DOHH2 (cell line): ENCODE data around the gene C6orf89.
A peak's percentile ranks its signal among the peaks of the same experiment; 100 is the strongest.

Experiments
- H3F3A ChIP-seq: fragments of 200-600 bp; sonication (generic), shearing (Covaris generic); 2 replicates; pipeline ENCODE4 v1.6.0; 2016; ENCODE audit warnings: antibody characterized with exemption, mild to moderate bottlenecking; ENCODE audit not compliant: control insufficient read depth, insufficient read depth
- H3K27ac ChIP-seq: fragments of 200-600 bp; sonication (generic); 2 replicates; pipeline ENCODE4 v1.5.1; 2014; ENCODE audit warnings: low read depth, mild to moderate bottlenecking, low read length, moderate library complexity
- H3K27me3 ChIP-seq: fragments of 200-600 bp; sonication (generic); 2 replicates; pipeline ENCODE4 v1.6.1; 2014; ENCODE audit warnings: mild to moderate bottlenecking, low read length, mixed read lengths; ENCODE audit not compliant: control insufficient read depth
- H3K36me3 ChIP-seq: fragments of 200-600 bp; sonication (generic); 2 replicates; pipeline ENCODE4 v1.6.1; 2014; ENCODE audit warnings: mild to moderate bottlenecking, low read length, moderate library complexity, mixed read lengths; ENCODE audit not compliant: control insufficient read depth
- H3K4me1 ChIP-seq: fragments of 200-600 bp; sonication (generic); 2 replicates; pipeline ENCODE4 v1.6.1; 2014; ENCODE audit warnings: mild to moderate bottlenecking, low read length, mixed read lengths; ENCODE audit not compliant: control insufficient read depth
- H3K4me2 ChIP-seq: fragments of 200-600 bp; sonication (generic); 2 replicates; pipeline ENCODE4 v1.6.0; 2014; ENCODE audit warnings: mild to moderate bottlenecking, low read length, moderate library complexity
- H3K4me3 ChIP-seq: fragments of 200-600 bp; sonication (generic); 2 replicates; pipeline ENCODE4 v1.5.1; 2014; ENCODE audit warnings: mild to moderate bottlenecking, low read length, mixed read lengths
- H3K79me2 ChIP-seq: fragments of 200-600 bp; sonication (generic); 2 replicates; pipeline ENCODE4 v1.6.1; 2014; ENCODE audit warnings: mild to moderate bottlenecking, low read length, mixed read lengths; ENCODE audit not compliant: control insufficient read depth
- H3K9me2 ChIP-seq: fragments of 200-600 bp; sonication (generic); replicated peaks from 2 replicates; pipeline ENCODE4 v1.6.1; 2014; ENCODE audit warnings: mild to moderate bottlenecking, low read length, mixed read lengths; ENCODE audit not compliant: control insufficient read depth
- H3K9me3 ChIP-seq: fragments of 200-600 bp; sonication (generic); 2 replicates; pipeline ENCODE4 v1.6.1; 2014; ENCODE audit warnings: antibody characterized with exemption, low read length, mixed read lengths; ENCODE audit not compliant: control insufficient read depth, insufficient read depth
- H4K20me1 ChIP-seq: fragments of 200-600 bp; sonication (generic); 2 replicates; pipeline ENCODE4 v1.6.0; 2014; ENCODE audit warnings: low read depth, mild to moderate bottlenecking, antibody characterized with exemption, low read length, moderate library complexity; ENCODE audit not compliant: control insufficient read depth, insufficient read depth
- EZH2phosphoT487 ChIP-seq: fragments of 200-600 bp; sonication (generic); IDR thresholded peaks from 2 replicates; pipeline ENCODE4 v1.6.1; 2017; ENCODE audit warnings: borderline replicate concordance, mild to moderate bottlenecking, antibody characterized with exemption, low read length, moderate library complexity, mixed read lengths
- TF ChIP-seq, protein P1 (sequence below): fragments of 200-600 bp; sonication (generic); IDR thresholded peaks from one replicate; pipeline ENCODE4 v1.5.1; 2014; ENCODE audit warnings: antibody characterized with exemption, mild to moderate bottlenecking, low read depth, low read length; ENCODE audit not compliant: poor library complexity, severe bottlenecking

C6orf89 gene

GRCh38 chr6:36893976-36894932, 8.5 kb downstream of the C6orf89 start:
- Histone ChIP-seq H3F3A (peaks cover 8% of the 10 kb centered on the region; the same call in 1 of the 2 replicates), H3K9me3 (no peaks in the 10 kb centered on the region), H3K79me2 (peaks cover 18% of the 10 kb centered on the region), H3K36me3 (peaks cover 21% of the 10 kb centered on the region), H3K4me3 (no peak overlapping the region), H3K27me3 (no peaks in the 10 kb centered on the region), H3K27ac (no peak overlapping the region), H3K4me1 (no peaks in the 10 kb centered on the region), H3K9me2 (no peaks in the 10 kb centered on the region), H4K20me1 (no peaks in the 10 kb centered on the region), H3K4me2 (no peak overlapping the region)
- TF ChIP-seq, protein P1, sequence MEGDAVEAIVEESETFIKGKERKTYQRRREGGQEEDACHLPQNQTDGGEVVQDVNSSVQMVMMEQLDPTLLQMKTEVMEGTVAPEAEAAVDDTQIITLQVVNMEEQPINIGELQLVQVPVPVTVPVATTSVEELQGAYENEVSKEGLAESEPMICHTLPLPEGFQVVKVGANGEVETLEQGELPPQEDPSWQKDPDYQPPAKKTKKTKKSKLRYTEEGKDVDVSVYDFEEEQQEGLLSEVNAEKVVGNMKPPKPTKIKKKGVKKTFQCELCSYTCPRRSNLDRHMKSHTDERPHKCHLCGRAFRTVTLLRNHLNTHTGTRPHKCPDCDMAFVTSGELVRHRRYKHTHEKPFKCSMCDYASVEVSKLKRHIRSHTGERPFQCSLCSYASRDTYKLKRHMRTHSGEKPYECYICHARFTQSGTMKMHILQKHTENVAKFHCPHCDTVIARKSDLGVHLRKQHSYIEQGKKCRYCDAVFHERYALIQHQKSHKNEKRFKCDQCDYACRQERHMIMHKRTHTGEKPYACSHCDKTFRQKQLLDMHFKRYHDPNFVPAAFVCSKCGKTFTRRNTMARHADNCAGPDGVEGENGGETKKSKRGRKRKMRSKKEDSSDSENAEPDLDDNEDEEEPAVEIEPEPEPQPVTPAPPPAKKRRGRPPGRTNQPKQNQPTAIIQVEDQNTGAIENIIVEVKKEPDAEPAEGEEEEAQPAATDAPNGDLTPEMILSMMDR, result no peak
- no peak for TF ChIP-seq EZH2phosphoT487

DNA sequence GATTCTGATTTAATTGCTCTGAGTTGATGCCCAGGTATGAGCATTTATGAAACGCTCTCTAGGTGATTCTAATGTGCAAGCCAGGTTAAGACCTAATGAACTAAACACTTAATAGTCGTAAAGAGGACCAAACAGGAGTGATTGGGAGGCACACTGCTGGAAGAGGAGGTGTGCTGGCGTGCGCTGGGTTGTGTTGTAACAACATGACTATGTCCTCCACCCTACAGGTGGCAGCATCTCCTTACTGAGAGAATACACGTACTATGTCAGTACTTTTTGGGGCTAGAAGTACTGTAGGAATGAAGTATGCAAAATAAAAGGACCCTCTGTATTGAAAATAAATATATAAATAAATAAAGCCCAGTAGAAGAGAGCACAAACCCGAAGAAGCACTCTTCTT, 11.9 kb downstream of the C6orf89 start:
- Histone ChIP-seq H3K36me3 (peaks cover 31% of the 10 kb centered on the region), H4K20me1 (no peaks in the 10 kb centered on the region), H3K4me3 (no peak overlapping the region), H3K9me2 (no peaks in the 10 kb centered on the region), H3K9me3 (no peaks in the 10 kb centered on the region), H3K4me2 (no peak overlapping the region), H3K4me1 (no peaks in the 10 kb centered on the region), H3K79me2 (no peaks in the 10 kb centered on the region), H3F3A (peaks cover 8% of the 10 kb centered on the region; the same call in 1 of the 2 replicates), H3K27ac (no peak overlapping the region), H3K27me3 (no peaks in the 10 kb centered on the region)
- no peak for TF ChIP-seq EZH2phosphoT487
- TF ChIP-seq, protein P1, result peak; percentile 18

GRCh38 chr6:36904114-36904513, 18.4 kb downstream of the C6orf89 start:
- TF ChIP-seq, protein P1, result no peak
- TF ChIP-seq EZH2phosphoT487, result no peak
- Histone ChIP-seq H3K4me2 (no peak overlapping the region), H4K20me1 (no peaks in the 10 kb centered on the region), H3K27ac (no peak overlapping the region), H3K4me3 (no peak overlapping the region), H3F3A (no peaks in the 10 kb centered on the region), H3K4me1 (no peaks in the 10 kb centered on the region), H3K79me2 (no peaks in the 10 kb centered on the region), H3K36me3 (peaks cover 60% of the 10 kb centered on the region), H3K9me2 (no peaks in the 10 kb centered on the region), H3K27me3 (no peaks in the 10 kb centered on the region), H3K9me3 (no peaks in the 10 kb centered on the region)
